H4 (cell line): Measurements from ENCODE around the gene B4GAT1. TPM values are rescaled to one million over a fixed set of nuclear protein-coding genes. Genes with fewer than 3 reads are reported as not detected.
"Not testable (repeated sequence)": the region's sequence is repeated elsewhere in the genome, so short reads cannot be mapped to it uniquely, and the experiment has no call there.

Source experiments
- DNase-seq: peaks from one replicate; pipeline ENCODE4 v3.0.0-alpha.2; 2015; ENCODE audit warnings: low spot score
- total RNA-seq: library from RNA; depleted of rRNA; stranded (reverse); fragments of >200 nt; shearing (Covaris generic); gene quantifications from 2 replicates; pipeline ENCODE4 v1.2.3, GENCODE V29; 2014

Gene B4GAT1
- total RNA-seq, 1 experiment from 2014 or later = 24.5 TPM

- DNase-seq = no peak
Measured at GRCh38 chr11:66322732-66323427, 24.5 kb downstream of the B4GAT1 start.

DNA sequence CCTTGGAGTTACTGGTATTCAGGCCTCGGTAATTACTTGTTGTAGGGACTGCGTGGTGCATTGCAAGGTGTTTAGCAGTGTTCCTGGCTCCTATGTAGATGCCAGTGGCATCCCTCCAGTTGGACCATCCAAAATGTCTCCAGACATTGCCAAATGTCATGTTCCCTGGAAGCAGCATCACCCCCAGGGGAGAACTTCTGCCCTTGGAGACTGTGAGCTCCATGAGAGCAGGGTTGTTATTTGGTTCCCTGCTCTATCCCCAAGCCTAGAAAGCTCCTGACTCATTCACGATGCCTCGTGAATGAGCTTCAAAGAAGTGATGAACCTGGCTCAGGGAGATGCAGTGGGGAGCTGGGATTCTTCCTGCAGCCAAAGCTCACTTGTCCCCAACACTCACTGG, 25.8 kb downstream of the B4GAT1 start:
- no peak for DNase-seq

DNA sequence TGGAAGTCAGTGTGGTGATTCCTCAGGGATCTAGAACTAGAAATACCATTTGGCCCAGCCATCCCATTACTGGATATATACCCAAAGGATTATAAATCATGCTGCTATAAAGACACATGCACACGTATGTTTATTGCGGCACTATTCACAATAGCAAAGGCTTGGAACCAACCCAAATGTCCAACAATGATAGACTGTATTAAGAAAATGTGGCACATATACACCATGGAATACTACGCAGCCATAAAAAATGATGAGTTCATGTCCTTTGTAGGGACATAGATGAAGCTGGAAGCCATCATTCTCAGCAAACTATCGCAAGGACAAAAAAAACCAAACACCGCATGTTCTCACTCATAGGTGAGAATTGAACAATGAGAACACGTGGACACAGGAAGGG, 26.7 kb downstream of the B4GAT1 start:
- DNase-seq = not testable (repeated sequence)

DNA sequence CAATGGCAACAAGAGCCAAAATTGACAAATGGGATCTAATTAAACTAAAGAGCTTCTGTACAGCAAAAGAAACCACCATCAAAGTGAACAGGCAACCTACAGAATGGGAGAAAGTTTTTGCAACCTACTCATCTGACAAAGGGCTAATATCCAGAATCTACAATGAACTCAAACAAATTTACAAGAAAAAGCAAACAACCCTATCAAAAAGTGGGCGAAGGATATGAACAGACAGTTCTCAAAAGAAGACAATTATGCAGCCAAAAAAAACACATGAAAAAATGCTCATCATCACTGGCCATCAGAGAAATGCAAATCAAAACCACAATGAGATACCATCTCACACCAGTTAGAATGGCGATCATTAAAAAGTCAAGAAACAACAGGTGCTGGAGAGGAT, 27.1 kb downstream of the B4GAT1 start:
- DNase-seq = not testable (repeated sequence)

- no peak for DNase-seq
Measured at GRCh38 chr11:66318600-66318970, 28.8 kb downstream of the B4GAT1 start.

DNA sequence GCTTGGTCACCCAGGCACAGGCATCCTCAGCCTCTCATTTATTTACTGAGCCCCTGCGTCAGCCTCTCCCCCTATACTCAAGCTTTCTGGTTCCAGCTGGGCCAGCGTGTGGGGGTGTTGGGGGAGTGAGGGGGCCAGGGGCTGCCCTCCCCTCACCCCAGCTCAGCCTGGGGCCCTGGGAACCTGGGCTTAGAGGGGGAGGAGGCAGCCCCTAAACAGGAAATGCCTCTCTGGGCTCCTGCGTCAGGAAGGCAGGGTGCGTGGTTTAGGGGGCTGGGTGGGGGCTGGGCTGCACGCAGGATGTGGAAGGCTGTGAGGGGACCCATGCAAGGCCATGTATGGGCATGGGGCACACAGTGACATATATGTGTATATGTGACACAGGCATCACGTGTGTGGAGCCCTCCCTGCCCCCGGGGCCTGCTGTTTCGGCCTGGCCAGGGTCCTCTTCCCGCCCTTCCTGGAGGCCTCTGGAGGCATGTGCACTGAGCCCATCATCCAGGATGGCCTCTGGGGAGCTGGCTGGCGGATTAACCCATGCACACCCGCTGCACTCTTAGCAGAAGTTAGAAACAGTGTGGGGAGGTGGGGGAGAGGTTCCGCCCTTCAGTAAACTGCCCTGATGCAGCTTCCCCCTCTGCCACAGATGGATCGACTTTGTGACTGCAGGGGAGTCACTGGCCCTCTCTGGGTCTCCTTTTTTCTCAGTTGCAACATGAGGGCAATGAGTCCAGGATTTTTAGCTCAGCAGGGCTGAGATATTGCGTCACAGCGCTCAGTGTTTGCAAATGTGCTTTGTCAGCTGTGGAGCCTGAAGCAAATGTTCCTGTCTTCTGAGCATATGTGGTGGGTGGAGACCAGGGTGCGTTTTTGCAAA, 29.5 kb downstream of the B4GAT1 start:
- DNase-seq = peak; percentile 45

- no peak for DNase-seq
Measured at GRCh38 chr11:66317322-66317722, 30.1 kb downstream of the B4GAT1 start.

DNA sequence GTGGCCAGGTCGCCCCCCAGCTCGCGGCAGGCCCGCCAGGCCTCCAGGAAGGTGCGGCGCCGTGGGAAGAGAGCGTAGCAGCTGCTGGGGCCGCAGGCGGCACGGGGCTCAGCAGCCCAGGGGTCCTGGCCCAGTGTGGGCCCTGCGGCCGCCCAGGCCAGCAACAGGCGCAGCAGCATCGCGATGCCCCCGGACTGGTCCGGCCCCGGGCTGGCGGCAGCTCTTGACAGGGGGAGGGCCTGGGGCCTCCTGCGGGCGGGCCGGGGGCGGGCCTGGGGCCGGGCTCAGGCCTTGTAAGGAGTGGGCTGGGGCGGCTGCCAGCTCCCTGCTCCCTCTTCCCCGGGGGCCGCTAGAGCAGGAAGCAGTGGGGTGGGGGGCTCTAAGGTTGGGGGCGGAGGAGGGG, 30.6 kb downstream of the B4GAT1 start, which contains the start of gene CD248:
TSS of gene CD248 (minus strand) at position 196 of the 403 bp plus-strand sequence. CDS start at position 179, 17 bp downstream.
- no peak for DNase-seq

DNA sequence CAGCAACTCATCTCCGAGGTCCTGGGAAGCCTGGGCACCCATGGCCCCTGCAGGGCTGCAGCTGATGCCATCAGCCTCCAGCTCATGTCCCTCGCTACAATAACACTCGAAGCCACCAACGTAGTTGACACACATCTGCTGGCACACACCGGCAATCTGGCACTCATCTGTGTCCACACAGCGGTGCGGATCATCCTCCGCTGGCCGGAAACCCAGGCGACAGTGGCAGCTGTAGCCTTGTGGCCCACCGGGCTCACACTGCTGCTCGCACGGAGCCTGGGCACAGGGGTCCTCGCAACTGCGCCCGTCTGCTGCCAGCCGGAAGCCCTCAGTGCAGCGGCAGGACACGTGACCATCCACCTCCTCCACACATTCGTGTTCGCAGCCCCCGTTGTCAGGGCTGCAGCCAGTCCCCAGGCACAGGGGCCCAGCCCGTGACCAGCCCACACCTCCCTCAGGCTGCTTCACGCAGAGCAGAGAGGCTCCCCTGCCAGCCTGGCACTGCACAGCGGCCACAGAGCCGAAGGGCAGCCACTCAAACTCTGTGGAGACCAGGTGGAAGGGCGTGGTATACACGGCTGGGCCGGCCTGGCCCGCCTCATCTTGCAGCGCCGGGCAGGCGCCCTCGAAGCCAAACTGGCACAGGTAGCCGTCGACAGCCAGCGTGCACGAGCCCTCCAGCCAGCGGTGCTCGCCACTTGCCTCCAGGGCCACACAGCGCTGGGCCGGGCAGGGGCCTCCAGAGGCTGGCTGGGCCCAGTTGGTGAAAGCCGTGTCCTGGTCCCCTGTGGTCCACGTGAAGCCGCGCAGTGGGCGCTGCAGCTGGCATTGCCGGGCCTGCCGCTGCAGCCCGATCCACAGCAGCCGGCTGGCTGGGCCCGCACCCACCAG, 31.3 kb downstream of the B4GAT1 start:
- DNase-seq = no peak

DNA sequence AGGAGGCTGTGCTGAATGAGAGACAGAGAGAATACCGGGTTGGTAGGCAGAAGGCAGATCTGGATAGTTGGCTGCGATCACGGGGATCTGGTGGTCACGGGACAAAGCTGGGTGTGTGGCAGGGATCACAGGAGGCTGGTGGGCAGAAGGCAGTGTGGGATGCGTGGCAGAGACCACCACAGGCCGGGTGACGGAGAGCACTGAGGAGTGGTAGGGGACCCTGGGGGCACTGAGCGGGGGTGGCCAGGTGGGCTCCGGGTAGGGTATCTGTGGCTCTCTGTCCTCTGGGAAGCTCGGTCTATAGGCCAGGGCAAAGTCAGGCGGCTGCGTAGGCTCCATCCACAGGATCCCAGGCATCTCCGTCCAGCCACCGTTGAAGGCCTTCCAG, 31.9 kb downstream of the B4GAT1 start:
- DNase-seq = no peak

DNA sequence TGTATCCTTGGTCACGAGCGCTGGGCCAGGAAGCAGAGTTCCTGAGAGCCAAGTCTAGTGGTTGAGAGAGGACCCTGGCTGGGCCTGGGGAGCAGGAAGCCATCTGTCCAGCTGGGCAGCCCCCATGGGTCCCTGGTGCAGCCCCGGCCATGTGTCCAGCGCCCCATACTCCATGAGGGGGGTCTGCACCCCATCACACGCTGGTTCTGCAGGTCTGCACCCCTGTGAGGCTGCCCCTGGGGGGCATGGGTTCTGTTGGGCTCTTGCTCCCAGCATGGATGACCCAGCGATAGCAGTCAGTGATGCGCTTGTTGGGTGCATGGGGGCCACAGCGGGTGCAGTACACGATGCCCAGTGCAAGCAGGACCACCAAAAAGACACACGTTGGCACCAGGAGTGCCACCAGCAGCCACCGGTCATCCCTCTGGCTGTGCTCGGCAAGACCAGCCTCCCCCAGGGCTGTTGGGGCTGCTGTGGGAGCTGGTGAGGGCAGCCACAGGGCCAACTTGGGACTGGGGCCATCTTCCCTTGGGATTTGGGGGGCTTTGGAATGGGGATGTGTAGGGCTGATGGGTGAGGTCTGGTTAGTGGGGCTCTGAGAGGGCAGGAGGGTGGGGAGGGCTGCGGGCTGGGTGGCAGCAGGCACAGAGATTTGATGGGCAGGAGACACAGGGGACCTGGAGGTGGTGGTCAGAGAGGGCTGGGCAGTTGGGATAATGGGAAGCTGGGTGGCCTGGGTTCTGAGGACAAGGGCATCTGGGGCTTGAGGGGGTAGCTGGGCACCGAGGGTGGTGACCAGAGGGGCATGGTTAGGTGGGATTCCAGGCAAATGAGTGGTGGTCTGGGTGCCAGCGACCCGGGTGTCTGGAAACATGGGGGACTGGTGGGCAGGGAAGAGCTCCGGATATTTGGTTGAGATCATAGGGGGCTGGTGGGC, 32.6 kb downstream of the B4GAT1 start:
- no peak for DNase-seq

GRCh38 chr11:66314186-66314501, 33.3 kb downstream of the B4GAT1 start:
- DNase-seq = no peak

DNA sequence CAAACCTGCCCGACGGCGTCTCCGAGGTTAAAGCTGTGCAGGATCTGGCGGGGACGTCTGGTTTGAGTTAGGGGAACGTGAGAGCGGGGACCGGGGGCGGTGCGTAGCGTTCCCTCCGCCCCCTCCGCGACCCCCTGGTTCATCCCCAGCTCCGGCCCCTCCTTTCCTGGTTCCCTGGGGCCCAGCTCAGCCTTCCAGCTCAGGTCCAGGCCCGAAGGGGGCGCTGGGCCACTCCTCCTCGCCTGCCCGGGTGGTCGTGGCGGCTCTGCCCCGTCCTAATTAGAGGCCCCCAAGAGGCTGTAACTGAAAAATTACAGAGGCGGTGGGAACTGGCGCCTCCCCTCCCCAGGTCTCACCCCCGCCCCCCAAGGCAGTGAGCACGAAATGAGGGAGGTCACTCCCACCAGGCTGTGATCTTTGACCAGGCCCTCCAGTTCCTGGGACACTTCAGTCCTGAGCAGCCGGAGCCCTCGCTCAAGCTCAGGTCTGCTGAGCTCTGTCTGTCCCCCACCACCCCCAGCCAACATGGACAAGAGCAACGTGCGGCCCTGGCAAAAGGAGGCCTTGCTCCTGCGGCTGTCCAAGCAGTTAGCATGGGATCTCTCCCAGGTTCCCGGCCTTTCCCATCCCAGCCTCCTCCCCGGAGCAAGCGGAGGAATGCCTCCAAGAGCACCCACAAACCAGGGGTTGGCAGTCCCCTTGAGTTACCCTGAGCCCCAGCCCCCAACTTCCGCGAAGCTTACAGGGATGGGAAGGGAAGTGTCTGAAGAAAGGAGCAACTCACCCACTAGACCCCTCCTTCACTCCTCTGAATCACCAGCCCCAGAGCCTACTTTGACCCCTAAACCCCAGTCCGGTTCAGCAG, 33.9 kb downstream of the B4GAT1 start:
- DNase-seq = no peak

- DNase-seq = peak; percentile 98
Measured at GRCh38 chr11:66312549-66313320, 34.7 kb downstream of the B4GAT1 start.

GRCh38 chr11:66311965-66312548, 35.4 kb downstream of the B4GAT1 start:
- DNase-seq = peak; percentile 82

DNA sequence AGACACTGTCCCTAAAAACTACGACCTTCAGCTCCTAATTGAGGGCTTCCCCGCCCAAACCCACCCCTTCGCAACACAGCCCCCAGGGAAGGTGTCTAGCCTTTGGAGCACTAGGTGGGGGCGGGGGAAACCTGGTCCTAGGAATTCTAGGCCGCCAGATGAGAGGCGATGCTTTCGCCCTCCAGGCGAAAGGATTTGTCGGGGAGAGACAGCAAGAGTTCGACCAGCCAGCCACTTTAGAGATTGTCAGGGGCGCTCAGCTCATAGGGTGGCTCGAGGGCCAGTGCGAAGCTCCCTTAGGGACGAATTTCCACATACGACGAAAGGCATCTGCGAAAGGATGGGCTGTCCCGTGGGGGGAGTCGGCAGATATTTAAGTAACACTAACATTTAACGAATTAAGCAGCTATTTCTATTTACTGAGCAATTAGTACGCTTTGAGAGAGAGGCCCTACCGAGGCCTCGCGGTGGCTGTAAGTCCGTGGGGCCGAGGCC, 35.9 kb downstream of the B4GAT1 start:
- no peak for DNase-seq

- not testable (repeated sequence) for DNase-seq
Measured at GRCh38 chr11:66310803-66311440, 36.5 kb downstream of the B4GAT1 start.

- DNase-seq = no peak
Measured at GRCh38 chr11:66310324-66310723, 37.1 kb downstream of the B4GAT1 start.
